ENCODE data around the gene RPS15.

RPS15 gene

DNA sequence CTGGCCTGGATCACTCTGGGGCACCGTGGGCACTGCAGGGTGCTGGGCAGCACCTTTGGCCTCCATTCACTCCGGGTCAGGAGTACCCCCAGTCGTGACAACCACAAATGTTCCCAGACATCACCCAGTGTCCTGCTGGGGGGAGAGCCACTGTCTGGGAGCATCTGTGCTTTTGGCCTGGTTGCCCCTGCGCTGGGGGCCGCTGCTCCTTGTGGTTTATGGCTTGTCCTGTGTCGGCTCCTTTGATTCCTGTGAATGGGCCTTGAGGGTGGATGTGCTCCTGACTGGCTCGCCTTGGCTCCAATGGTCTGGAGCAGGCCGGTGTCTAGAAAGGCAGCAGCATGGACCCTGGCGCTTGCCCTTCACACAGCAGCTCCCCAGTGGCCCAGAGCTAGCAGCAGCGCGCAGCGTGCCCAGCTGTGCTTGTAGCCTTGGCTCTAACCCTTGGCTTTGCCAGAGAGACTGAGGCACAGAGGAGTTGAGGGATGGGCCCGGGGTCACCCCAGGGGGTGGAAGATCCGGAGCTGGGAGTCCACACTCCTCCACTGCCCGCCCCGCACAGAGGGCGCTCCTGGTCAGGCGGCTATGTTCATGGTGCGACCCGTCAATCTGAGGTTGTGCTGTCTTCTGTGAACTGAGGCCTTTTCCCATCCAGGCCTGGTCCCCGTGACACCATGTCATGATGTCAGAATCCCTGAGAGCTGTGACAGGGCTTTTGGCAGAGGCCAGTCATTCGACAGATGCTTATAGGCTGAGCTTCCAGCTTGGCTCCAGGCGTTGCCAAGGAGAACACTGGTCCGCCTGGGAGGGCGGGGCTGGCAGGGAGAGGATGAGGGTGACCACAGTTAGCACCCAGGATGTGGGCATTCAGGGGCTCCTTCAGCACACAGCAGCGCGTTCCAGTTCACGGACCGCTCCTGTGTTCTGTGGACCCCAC is 26.7 kb upstream of the RPS15 start:
- Histone ChIP-seq H3K36me3 (ENCODE audit: control insufficient read depth in 2 of 2, insufficient read depth in 2 of 2, low read length in 2 of 2) (peaks cover 7 to 27% of the 10 kb centered on the region in 2 donors), H3K4me1 (ENCODE audit: control insufficient read depth in 2 of 2, insufficient read depth in 2 of 2, low read length in 2 of 2) (peaks cover 45 to 53% of the 10 kb centered on the region in 2 donors), H3K9me3 (ENCODE audit: control insufficient read depth in 2 of 2, low read length in 2 of 2) (no peaks in the 10 kb centered on the region), H3K4me3 (ENCODE audit: low read length in 2 of 2) (no peak overlapping the region), H3K27ac (ENCODE audit: low read depth in 2 of 2, low read length in 2 of 2) (no peak overlapping the region), H3K27me3 (ENCODE audit: control insufficient read depth in 2 of 2, insufficient read depth in 2 of 2, low read length in 2 of 2) (no peaks in the 10 kb centered on the region), H3K9ac (ENCODE audit: low read depth in 1 of 2, low read length in 2 of 2) (no peak overlapping the region)

DNA sequence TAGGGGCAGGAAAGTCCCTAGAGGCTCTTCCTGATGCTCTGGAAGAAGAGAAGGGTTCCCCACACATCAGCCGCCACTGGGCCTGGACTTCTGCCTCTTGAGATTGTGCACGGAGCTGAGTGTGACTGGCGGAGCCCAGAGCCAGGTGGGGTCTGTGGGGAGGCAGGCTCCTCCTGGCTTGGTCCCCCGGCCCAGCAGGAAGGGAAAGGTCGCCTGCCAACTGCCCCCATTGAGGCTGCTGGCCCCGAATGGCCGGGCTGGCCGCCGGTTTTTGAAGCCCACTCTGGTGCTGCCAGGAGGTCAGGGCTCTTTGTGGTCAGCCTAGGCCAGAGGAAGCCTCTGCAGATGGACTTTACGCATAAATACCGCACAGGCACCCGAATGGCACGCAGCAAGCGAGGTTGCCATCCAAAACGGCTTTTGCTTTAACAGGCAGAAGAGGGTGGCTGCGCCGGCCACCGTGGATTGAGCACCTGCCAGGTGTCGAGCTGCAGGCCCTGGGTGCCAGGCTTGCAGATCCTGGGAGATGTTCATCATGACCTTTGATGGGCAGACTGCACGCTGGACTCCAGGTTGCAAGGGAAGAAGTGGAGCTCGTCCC is 25.8 kb upstream of the RPS15 start:
- peaks cover 41 to 51% of the 10 kb centered on the region in 2 donors for H3K4me1 ChIP-seq (ENCODE audit: control insufficient read depth in 2 of 2, insufficient read depth in 2 of 2, low read length in 2 of 2)
- H3K36me3 ChIP-seq (ENCODE audit: control insufficient read depth in 2 of 2, insufficient read depth in 2 of 2, low read length in 2 of 2) = peaks cover 11 to 31% of the 10 kb centered on the region in 2 donors
- H3K27ac ChIP-seq (ENCODE audit: low read depth in 2 of 2, low read length in 2 of 2) = no peak overlapping the region
- H3K9ac ChIP-seq (ENCODE audit: low read depth in 1 of 2, low read length in 2 of 2) = no peak overlapping the region
- no peaks in the 10 kb centered on the region for H3K9me3 ChIP-seq (ENCODE audit: control insufficient read depth in 2 of 2, low read length in 2 of 2)
- H3K27me3 ChIP-seq (ENCODE audit: control insufficient read depth in 2 of 2, insufficient read depth in 2 of 2, low read length in 2 of 2) = no peaks in the 10 kb centered on the region
- H3K4me3 ChIP-seq (ENCODE audit: low read length in 2 of 2) = no peak overlapping the region

DNA sequence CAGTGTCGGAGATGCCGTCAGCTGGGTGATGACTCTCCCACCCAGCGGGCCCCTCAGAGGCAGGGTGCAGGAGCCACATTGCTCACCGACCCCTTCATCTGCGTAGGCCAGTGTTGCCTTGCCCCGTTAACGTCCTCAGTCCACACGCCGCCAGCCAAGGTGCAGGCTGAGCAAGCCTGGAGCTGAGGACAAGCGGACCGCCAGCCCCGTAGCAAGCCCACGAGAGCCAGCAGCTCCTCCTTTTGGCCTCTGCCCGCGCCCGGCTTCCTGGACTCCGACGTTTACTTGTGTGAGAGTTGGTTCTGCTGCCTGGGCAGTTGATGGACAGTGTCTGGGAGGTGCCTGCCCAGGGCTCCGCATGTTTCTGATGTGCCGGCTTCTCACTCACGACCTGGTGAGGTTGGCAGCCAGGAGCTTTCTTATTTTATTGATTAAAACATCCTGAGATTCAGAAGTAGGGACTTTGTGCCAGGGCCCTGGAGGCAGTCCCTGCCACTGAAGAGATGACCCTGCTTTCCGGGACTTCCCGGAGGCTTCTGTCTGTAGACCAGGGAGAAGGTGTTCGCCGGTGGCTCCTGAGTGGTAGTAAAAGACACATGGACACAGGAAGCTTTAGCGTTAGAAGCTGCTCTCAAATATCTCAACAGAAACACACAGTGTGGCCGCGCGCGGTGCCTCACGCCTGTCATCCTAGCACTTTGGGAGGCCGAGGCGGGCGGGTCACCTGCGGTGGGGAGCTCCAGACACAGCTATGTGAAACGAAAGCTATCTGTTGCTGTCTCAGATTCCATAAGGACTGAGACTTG is 25.0 kb upstream of the RPS15 start:
- Histone ChIP-seq H3K4me3 (ENCODE audit: low read length in 2 of 2) (no peak overlapping the region), H3K9ac (ENCODE audit: low read depth in 1 of 2, low read length in 2 of 2) (no peak overlapping the region), H3K9me3 (ENCODE audit: control insufficient read depth in 2 of 2, low read length in 2 of 2) (no peaks in the 10 kb centered on the region), H3K4me1 (ENCODE audit: control insufficient read depth in 2 of 2, insufficient read depth in 2 of 2, low read length in 2 of 2) (peaks cover 41 to 51% of the 10 kb centered on the region in 2 donors), H3K27me3 (ENCODE audit: control insufficient read depth in 2 of 2, insufficient read depth in 2 of 2, low read length in 2 of 2) (no peaks in the 10 kb centered on the region), H3K27ac (ENCODE audit: low read depth in 2 of 2, low read length in 2 of 2) (no peak overlapping the region), H3K36me3 (ENCODE audit: control insufficient read depth in 2 of 2, insufficient read depth in 2 of 2, low read length in 2 of 2) (peaks cover 14 to 37% of the 10 kb centered on the region in 2 donors)

DNA sequence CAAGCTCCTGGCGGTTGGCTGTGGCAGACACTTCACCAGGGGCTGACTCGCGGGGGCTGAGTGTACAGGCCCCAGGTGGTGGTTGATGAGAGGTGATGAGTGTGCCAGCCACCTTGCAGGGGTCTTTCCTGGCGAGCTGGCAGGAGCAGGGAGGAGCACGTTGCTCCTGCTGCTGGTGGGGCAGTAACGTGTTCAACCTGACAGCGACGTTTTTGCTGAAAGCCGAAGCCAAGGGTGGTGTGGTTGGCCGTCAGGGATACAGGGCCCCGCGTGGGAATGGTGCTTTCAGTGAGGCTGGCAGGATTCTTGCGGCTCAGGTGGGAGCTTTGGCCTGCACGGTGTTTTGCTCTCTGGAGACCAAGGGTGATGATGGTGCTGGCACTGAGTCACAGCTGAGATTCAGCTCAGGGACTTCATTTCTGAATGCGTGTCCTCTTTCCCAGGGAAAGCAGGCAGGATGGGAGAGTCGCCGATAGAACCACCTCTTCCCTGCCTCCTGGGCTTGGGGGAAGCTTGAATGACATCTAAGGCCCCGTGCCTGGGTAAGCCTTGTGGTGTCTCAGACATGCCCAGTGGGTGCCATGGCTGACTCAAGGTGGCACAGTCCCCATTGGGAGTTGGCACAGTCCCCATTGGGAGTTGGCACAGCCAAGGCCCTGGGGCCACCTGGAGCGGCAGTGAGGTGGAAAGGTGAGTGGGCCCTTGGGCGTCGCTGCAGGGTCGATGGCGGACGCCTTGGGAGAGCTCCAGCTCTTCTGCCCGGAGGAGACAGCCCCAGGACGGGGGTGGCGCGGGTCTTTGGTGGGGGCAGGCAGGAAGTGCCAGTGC is 22.0 kb upstream of the RPS15 start:
- Histone ChIP-seq H3K27me3 (ENCODE audit: control insufficient read depth in 2 of 2, insufficient read depth in 2 of 2, low read length in 2 of 2) (no peaks in the 10 kb centered on the region), H3K9me3 (ENCODE audit: control insufficient read depth in 2 of 2, low read length in 2 of 2) (no peaks in the 10 kb centered on the region), H3K27ac (ENCODE audit: low read depth in 2 of 2, low read length in 2 of 2) (peak overlapping the region; percentile 66 to 68), H3K4me1 (ENCODE audit: control insufficient read depth in 2 of 2, insufficient read depth in 2 of 2, low read length in 2 of 2) (peaks cover 19 to 27% of the 10 kb centered on the region in 2 donors), H3K9ac (ENCODE audit: low read depth in 1 of 2, low read length in 2 of 2) (peak overlapping the region; percentile 9 to 59), H3K4me3 (ENCODE audit: low read length in 2 of 2) (no peak overlapping the region), H3K36me3 (ENCODE audit: control insufficient read depth in 2 of 2, insufficient read depth in 2 of 2, low read length in 2 of 2) (peaks cover 37 to 57% of the 10 kb centered on the region in 2 donors)

DNA sequence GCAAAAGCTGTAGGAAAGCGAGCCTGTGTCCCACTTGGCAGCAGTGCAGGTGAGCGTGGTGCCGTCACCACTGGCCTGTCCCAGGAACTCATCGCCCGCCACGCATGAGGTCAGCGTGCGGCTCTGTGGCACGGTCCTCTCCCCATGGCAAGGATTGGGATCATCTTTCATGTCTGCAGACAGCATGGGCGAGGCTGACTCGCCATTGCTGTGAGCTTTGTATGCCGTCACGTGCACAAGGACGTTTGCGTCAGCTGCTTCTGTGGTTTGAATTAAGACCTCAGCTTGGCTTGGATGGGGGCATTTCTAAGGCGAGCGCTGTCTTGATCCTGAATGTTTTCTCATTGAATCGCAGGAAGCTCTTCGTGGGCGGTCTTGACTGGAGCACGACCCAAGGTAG is 21.1 kb upstream of the RPS15 start:
- Histone ChIP-seq H3K36me3 (ENCODE audit: control insufficient read depth in 2 of 2, insufficient read depth in 2 of 2, low read length in 2 of 2) (peaks cover 40 to 63% of the 10 kb centered on the region in 2 donors), H3K27ac (ENCODE audit: low read depth in 2 of 2, low read length in 2 of 2) (no peak overlapping the region), H3K27me3 (ENCODE audit: control insufficient read depth in 2 of 2, insufficient read depth in 2 of 2, low read length in 2 of 2) (no peaks in the 10 kb centered on the region), H3K9me3 (ENCODE audit: control insufficient read depth in 2 of 2, low read length in 2 of 2) (no peaks in the 10 kb centered on the region), H3K9ac (ENCODE audit: low read depth in 1 of 2, low read length in 2 of 2) (no peak overlapping the region), H3K4me3 (ENCODE audit: low read length in 2 of 2) (no peak overlapping the region), H3K4me1 (ENCODE audit: control insufficient read depth in 2 of 2, insufficient read depth in 2 of 2, low read length in 2 of 2) (peaks cover 19% of the 10 kb centered on the region in 2 donors)

DNA sequence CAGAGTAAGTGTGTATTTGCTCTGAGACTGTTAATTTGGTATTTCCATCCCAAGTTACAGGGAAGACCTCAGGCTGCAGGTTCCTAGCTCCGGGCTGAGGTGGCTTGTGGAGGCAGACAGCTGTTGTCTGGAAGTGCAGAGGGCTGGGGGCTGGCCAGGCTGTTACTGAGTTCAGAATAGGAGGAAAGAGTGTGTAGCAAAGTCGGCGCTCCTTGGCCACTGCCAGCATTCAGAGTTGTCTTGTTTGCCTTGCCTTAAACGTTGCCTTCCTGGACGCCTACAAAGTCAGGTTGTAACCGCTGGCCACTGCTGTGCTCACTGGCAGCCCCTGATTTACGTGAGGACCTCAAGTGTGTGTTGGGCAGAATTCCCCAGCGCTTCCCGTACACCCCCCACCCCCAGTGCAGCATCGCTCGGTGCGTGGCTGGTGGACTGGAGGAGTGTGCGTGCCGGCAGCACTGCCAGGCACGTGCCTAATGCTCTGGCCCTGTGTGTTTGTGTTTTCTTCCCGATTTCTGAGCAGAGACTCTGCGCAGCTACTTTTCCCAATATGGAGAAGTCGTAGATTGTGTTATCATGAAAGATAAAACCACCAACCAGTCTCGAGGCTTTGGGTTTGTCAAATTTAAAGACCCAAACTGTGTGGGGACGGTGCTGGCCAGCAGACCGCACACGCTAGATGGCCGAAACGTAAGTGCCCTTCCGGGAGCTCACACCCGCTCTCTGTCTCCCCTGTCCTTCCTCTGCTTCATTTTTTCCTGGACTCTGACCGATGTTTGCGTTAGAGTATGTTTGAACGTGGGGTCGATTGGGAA is 20.3 kb upstream of the RPS15 start:
- Histone ChIP-seq H3K27ac (ENCODE audit: low read depth in 2 of 2, low read length in 2 of 2) (no peak overlapping the region), H3K4me1 (ENCODE audit: control insufficient read depth in 2 of 2, insufficient read depth in 2 of 2, low read length in 2 of 2) (peaks cover 16 to 19% of the 10 kb centered on the region in 2 donors), H3K27me3 (ENCODE audit: control insufficient read depth in 2 of 2, insufficient read depth in 2 of 2, low read length in 2 of 2) (no peaks in the 10 kb centered on the region), H3K9me3 (ENCODE audit: control insufficient read depth in 2 of 2, low read length in 2 of 2) (no peaks in the 10 kb centered on the region), H3K9ac (ENCODE audit: low read depth in 1 of 2, low read length in 2 of 2) (no peak overlapping the region), H3K36me3 (ENCODE audit: control insufficient read depth in 2 of 2, insufficient read depth in 2 of 2, low read length in 2 of 2) (peaks cover 46 to 63% of the 10 kb centered on the region in 2 donors), H3K4me3 (ENCODE audit: low read length in 2 of 2) (no peak overlapping the region)

DNA sequence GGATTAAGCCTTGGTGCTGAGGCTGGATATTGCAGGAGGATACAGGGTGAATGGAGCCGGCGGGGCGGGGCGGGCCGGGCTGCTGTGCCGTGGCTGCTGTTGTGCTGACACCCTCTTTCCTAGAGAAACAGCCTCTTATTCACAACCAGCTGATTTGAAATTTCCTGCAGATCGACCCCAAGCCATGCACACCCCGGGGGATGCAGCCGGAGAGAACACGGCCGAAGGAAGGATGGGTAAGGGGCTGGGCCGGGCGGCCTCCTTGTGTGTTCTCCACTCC is 19.8 kb upstream of the RPS15 start:
- H3K27ac ChIP-seq (ENCODE audit: low read depth in 2 of 2, low read length in 2 of 2) = no peak overlapping the region
- no peak overlapping the region for H3K9ac ChIP-seq (ENCODE audit: low read depth in 1 of 2, low read length in 2 of 2)
- no peaks in the 10 kb centered on the region for H3K9me3 ChIP-seq (ENCODE audit: control insufficient read depth in 2 of 2, low read length in 2 of 2)
- H3K36me3 ChIP-seq (ENCODE audit: control insufficient read depth in 2 of 2, insufficient read depth in 2 of 2, low read length in 2 of 2) = peaks cover 46 to 64% of the 10 kb centered on the region in 2 donors
- no peak overlapping the region for H3K4me3 ChIP-seq (ENCODE audit: low read length in 2 of 2)
- peaks cover 16 to 19% of the 10 kb centered on the region in 2 donors for H3K4me1 ChIP-seq (ENCODE audit: control insufficient read depth in 2 of 2, insufficient read depth in 2 of 2, low read length in 2 of 2)
- no peaks in the 10 kb centered on the region for H3K27me3 ChIP-seq (ENCODE audit: control insufficient read depth in 2 of 2, insufficient read depth in 2 of 2, low read length in 2 of 2)

DNA sequence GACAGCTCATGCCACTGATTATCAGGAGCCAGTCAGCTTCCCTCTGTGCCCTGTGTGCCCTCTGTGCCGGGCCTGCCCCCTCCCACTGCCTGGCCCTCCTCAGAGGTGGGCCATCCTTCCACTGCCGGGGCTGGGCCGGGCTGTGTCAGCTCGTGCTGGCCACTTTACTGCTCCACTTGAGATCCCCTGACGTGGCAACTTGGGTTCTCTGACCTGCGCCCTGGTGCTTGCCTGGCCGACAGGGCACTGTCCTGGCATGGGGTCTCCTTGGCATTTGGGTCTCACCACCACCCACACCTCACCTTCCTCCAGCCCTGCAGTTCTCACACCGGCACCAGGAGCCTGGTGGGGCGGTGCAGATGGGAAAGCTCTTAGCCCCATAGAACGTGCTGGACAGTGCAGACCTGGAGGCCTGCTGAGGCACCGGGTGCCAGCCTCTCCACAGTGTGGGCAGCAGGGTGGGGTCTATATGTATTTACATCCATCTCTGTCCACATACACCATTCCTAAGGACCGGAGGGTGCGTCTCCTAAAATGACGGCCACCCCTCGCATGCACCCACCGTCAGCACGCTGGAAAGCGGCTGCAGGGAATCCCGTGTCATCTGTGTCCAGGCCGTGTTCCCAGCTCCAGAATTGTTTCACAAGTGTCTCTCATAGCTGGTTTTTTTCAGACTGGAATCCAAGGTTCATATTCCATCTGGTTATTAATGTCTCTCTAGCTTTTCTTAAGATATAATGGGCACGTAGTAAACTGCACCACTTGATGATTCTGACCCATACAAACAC is 19.1 kb upstream of the RPS15 start:
- peaks cover 16 to 19% of the 10 kb centered on the region in 2 donors for H3K4me1 ChIP-seq (ENCODE audit: control insufficient read depth in 2 of 2, insufficient read depth in 2 of 2, low read length in 2 of 2)

More for the DNA sequence above, 19.1 kb upstream of the RPS15 start:
- H3K4me3 ChIP-seq (ENCODE audit: low read length in 2 of 2) = no peak overlapping the region
- H3K27me3 ChIP-seq (ENCODE audit: control insufficient read depth in 2 of 2, insufficient read depth in 2 of 2, low read length in 2 of 2) = no peaks in the 10 kb centered on the region
- H3K36me3 ChIP-seq (ENCODE audit: control insufficient read depth in 2 of 2, insufficient read depth in 2 of 2, low read length in 2 of 2) = peaks cover 53 to 67% of the 10 kb centered on the region in 2 donors
- H3K27ac ChIP-seq (ENCODE audit: low read depth in 2 of 2, low read length in 2 of 2) = no peak overlapping the region
- H3K9ac ChIP-seq (ENCODE audit: low read depth in 1 of 2, low read length in 2 of 2) = no peak overlapping the region
- H3K9me3 ChIP-seq (ENCODE audit: control insufficient read depth in 2 of 2, low read length in 2 of 2) = no peaks in the 10 kb centered on the region

All from mucosa of rectum (tissue), 2 donors.